GM12865 (cell line): ENCODE data around the gene GRM2.
"Not testable (repeated sequence)": the region's sequence is repeated elsewhere in the genome, so short reads cannot be mapped to it uniquely, and the experiment has no call there.

Source experiments
- DNase-seq: peaks from one replicate; pipeline ENCODE4 v3.0.0; 2010; ENCODE audit warnings: low read depth
- H3K4me3 ChIP-seq: 2 replicates; pipeline ENCODE4 v1.5.1; 2011; ENCODE audit warnings: mild to moderate bottlenecking, low read depth, low read length, control low read depth
- TF ChIP-seq, protein P1 (sequence below): IDR thresholded peaks from 2 replicates; pipeline ENCODE4 v1.5.1; 2011; ENCODE audit warnings: low read length, control low read depth, low read depth, inconsistent platforms; ENCODE audit not compliant: insufficient read depth; ENCODE audit errors: missing control alignments

Gene GRM2

DNA sequence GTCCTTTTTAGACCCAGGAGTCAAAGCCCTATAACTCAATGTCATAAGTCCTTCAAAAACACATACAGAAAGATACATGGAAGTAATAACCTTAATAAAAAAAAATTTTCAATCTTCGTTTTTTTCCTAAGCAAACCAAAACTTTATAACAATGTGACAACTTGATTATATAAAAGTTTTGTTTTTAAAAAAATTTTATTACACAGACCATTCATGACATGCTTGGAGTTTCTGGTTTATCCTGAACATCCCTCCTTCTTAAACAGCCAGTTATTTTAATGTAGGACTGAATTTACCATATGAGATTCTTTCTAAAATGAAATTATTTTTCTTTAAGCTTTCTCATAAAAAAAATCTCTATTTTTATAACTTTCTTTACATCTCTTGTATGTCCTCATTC, 41.5 kb downstream of the GRM2 start:
- no peak overlapping the region for H3K4me3 ChIP-seq
- DNase-seq = no peak
- TF ChIP-seq, protein P1, sequence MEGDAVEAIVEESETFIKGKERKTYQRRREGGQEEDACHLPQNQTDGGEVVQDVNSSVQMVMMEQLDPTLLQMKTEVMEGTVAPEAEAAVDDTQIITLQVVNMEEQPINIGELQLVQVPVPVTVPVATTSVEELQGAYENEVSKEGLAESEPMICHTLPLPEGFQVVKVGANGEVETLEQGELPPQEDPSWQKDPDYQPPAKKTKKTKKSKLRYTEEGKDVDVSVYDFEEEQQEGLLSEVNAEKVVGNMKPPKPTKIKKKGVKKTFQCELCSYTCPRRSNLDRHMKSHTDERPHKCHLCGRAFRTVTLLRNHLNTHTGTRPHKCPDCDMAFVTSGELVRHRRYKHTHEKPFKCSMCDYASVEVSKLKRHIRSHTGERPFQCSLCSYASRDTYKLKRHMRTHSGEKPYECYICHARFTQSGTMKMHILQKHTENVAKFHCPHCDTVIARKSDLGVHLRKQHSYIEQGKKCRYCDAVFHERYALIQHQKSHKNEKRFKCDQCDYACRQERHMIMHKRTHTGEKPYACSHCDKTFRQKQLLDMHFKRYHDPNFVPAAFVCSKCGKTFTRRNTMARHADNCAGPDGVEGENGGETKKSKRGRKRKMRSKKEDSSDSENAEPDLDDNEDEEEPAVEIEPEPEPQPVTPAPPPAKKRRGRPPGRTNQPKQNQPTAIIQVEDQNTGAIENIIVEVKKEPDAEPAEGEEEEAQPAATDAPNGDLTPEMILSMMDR = no peak

- no peak for DNase-seq
- no peak overlapping the region for H3K4me3 ChIP-seq
- TF ChIP-seq, protein P1 = no peak
Observed at GRCh38 chr3:51750878-51751277, 44.0 kb downstream of the GRM2 start.

- H3K4me3 ChIP-seq = no peak overlapping the region
- TF ChIP-seq, protein P1 = no peak
- DNase-seq = no peak
Observed at GRCh38 chr3:51751287-51751686, 44.4 kb downstream of the GRM2 start.

DNA sequence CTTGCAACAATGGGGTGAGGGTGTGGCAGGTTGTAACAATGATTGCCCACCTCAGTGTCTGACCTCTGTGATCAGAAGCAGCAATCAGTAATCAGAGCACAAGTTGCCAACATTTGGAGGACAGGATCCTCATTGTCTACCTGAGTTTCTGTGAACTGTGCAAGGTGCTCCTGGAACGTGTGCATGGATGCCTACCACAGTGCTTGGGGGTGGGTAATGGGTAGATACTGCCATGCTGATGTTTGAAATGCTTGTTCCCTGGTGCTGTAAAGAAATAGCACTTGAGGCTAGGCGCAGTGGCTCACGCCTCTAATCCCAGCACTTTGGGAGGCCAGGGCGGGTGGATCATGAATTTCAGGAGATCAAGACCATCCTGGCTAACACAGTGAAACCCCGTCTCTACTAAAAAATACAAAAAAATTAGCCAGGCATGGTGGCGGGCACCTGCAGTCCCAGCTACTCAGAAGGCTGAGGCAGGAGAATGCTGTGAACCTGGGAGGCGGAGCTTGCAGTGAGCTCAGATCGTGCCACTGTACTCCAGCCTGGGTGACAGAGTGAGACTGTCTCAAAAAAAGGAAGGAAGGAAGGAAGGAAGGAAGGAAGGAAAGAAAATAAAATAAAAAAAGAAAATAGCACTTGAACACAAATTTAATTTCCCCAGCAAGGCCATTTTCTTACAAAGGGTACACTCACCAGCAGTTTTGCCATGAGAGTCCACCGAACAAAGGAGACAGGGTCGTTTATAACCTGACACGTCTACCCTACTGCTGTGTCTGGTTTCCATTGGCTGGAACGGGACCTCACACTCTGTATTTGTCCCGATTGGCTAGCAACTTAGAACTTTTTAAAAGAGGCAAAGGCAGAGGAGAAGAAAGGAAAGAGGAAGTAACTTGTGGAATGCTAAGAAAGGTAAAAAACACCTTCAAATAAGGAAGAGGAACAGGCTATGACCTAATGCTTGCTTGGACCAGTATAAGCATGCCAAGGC, 47.2 kb downstream of the GRM2 start:
- DNase-seq = not testable (repeated sequence)

DNA sequence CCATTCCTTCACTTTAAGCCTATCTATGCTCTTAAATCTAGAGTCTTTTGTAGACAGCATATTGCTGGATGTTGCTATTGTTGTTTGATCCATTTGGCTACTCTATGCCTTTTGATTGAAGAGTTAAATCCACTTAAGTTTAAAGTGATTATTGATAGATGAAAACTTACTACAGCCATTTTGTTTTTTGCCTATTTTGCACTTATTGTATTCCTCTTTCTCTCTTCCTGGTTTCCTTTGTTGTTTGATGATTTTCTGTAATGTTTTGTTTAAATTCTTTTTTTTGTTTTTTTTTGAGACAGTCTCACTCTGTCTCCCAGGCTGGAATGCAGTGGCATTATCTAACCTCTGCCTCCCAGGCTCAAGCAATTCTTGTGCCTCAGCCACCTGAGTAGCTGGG, 52.3 kb downstream of the GRM2 start:
- TF ChIP-seq, protein P1 = no peak
- no peak for DNase-seq
- H3K4me3 ChIP-seq = no peak overlapping the region

More for the DNA sequence above, 47.2 kb downstream of the GRM2 start:
- H3K4me3 ChIP-seq = not testable (repeated sequence)
